ENCODE results near the gene CD302.
"Not testable (repeated sequence)": the region's sequence is repeated elsewhere in the genome, so short reads cannot be mapped to it uniquely, and the experiment has no call there.

CD302 gene

DNA sequence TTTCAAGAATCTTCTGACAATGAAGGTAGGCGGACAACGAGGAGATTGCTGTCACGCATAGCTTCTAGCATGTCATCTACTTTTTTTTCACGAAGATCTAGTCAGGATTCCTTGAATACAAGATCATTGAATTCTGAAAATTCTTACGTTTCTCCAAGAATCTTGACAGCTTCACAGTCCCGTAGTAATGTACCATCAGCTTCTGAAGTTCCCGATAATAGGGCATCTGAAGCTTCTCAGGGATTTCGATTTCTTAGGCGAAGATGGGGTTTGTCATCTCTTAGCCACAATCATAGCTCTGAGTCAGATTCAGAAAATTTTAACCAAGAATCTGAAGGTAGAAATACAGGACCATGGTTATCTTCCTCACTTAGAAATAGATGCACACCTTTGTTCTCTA is 49.9 kb downstream of the CD302 start:
- DNase-seq (ENCODE audit: low read depth), result no peak

DNA sequence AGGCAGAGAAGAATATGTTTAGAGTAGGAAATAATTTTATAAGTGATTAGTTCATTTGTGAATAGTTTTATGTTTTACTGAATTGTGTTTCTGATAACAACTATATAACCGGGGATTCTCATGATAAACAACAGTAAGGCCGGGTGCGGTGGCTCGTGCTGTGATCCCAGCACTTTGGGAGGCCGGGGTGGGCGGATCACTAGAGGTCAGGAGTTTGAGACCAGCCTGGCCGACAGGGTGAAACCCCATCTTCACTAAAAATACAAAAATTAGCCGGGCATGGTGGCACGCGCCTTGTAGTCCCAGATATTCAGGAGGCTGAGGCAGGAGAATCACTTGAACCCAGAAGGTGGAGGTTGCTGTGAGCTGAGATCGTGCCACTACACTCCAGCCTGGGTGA is 52.8 kb downstream of the CD302 start:
- not testable (repeated sequence) for DNase-seq (ENCODE audit: low read depth)

DNA sequence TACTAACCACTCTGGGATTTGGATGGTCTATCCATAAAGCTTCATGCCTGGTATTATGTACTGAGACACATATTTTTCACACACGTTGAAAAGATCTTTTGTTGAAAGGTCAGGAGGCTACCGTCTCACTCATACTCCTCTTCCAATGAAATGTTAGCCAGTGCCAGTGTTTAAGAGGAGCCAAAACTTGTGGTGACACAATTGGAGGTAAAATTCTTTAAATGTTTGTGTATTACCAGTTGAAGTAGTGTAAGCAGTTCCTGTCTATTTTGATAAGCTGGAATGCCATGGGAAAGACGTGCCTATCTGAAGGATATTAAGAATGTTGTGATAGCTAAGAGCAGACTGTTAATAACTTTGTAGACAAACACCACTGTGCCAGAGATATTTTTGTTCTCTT is 53.6 kb downstream of the CD302 start:
- no peak for DNase-seq (ENCODE audit: low read depth)

DNA sequence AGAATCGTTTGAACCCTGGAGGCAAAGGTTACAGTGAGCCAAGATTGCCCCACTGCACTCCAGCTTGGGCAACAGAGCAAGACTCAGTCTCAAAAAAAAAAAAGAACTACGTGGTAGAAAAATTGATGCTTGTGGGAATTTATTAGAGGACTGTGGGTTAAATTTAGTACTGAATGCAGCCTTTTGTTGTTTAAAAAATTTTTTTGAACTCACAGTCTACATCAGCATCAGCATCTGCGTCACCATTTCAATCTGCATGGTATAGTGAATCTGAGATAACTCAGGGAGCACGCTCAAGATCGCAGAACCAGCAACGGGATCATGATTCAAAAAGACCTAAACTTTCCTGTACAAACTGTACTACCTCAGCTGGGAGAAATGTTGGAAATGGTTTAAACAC is 55.2 kb downstream of the CD302 start:
- DNase-seq (ENCODE audit: low read depth), result no peak

DNA sequence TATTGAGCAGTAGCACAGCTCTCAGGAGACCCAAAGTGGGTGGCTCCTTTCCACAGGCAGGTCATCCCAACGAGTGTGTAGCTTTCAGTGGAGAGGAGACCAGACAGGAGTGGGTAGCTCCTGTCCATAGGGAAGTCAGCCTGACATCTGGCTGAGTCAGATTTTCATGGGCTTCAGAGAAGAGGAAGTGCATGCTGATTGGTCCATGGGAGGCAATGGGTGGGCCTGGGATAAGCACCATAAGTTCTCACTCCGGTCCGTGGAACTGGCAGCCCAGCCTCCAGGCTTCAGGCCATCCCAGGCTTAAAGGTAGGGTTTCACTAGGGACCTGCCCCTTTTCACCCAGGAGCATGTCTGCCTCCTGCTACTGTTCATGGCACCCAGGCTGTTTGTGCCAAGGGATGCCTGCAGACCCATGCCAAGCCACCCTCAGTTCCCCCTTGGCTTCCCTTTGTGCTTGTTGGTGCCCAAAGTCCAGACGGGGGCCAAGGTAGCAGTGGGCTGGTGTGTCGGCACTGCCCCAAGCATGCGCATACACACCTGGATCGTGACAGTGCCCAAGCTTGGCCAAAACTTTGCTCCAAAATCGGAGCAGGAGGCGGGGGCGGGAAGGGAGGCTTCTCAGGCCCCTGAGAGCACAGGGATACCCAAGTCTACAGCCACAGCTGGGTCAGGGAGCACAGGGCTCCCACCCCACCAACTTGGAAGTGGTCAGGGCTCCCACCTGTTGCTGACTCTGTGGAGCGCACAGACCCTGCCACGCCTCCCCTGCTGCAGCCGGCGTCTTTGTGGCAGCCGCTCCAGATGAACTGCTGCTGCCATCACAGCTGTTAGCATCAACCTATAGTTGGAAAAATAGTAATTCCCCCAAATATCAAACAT is 59.3 kb downstream of the CD302 start:
- DNase-seq (ENCODE audit: low read depth), result no peak

DNA sequence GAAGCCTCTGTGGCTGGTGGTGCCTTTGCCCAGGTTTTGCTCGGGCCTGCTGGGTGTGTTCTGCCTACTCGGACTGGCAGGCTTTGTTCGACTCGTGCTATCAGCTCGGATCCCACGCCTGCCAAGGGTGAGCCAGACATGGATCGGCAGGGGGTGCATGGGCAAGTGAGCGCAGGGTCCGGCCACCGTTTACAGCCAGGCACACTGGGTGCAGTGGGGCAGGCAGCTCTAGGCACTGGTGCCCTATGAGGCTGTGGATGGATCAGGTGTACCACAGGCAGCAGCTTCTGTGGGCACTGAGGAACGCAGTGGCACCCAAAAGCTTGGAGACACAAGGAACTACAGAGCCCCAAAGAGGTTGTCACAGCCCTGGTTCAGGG is 60.1 kb downstream of the CD302 start:
- no peak for DNase-seq (ENCODE audit: low read depth)

DNA sequence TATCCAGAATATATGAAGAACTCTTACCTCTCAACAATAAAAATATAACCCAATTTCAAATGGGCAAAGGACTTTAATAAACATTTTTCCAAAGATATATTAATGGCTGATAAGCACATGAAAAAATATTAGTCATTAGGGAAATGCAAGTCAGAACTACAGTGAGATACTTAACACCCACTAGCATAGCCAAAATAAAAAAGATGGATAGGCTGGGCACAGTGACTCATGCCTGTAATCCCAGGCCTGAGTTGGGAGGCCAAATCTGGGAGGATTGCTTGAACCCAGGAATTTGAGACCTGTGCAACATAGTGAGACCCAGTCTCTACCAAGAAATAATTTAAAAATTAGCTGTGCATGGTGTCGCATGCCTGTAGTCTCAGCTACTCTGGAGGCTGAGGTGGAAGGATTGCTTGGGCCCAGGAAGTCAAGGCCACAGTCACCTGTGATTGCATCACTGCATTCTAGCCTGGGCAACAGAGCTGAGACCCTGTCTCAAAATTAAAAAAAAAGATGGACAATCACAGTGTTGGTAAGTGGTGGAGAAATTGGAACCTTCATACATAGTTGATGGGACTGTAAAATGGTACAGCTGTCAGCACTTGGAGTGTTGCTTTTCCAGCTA is 60.6 kb downstream of the CD302 start:
- no peak for DNase-seq (ENCODE audit: low read depth)

DNA sequence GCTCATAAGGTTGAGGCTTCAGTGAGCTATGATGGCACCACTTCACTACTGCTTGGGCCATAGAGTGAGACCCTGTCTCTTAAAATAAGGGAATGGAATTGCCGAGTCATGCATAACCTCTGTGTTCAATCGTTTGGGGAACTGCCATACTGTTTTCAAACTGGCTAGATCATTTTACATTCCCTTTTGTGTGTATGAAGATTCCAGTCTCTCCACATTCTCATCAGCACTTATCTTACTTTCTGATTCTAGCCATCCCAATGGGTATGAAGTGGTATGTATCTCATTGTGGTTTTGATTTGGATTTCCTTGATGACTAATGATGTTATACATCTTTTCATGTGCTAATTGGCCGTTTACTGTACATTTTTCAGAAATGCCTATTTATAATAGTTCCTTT is 62.0 kb downstream of the CD302 start:
- peak; percentile 32 for DNase-seq (ENCODE audit: low read depth)

DNA sequence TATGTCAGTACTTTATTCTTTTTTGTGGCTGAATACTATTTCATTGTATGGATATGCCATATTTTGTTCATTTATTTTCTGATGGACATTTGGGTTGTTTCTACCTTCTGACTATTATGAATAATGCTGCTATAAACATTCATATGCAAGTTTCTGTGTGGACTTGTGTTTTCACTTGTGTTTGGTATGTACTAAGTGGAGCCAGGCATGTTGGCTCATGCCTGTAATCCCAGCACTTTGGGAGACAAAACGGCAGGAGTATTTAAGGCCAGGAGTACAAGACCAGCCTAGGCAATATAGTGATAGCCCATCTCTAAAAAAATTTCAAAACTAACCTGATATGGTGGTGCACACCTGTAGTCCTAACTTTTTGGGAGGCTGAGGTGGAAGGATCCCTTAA is 62.4 kb downstream of the CD302 start:
- no peak for DNase-seq (ENCODE audit: low read depth)

DNA sequence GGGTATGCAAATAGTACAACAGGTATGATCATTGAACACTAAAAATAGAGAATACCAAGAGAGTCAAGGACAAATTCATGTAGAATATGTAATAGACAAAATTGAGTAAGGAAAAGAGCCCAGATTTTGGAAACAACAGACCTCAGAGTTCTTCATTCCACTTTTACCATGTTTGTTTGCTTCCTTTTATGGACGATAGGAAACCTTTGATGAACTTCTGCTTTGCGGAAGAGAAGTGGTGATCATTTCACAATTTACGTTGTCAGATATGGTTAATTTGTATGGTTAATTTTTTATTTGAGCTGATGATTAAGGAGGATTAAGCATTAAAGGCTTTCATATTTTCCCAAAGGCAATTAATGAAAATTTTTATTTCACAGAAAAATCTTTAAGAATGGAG is 69.4 kb downstream of the CD302 start:
- no peak for DNase-seq (ENCODE audit: low read depth)

DNA sequence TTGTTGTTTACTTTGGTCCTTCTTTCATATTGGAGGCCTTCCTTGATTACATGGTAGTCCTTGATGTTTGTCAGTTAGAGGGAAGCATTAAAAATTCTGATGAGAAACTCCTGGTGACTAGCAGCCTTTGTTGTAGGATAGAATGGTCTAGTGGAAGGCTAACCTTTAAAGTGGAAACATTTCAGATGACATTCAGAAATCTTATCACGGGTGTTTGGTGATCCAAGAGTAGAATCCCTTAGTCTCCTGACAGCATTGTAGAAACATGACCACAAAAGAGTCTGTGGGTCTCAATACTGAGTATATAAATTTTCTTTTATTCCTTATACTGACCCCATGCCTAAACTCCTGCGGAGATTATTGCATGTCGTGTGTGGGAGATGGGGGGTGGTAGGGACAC is 72.3 kb downstream of the CD302 start:
- no peak for DNase-seq (ENCODE audit: low read depth)

DNA sequence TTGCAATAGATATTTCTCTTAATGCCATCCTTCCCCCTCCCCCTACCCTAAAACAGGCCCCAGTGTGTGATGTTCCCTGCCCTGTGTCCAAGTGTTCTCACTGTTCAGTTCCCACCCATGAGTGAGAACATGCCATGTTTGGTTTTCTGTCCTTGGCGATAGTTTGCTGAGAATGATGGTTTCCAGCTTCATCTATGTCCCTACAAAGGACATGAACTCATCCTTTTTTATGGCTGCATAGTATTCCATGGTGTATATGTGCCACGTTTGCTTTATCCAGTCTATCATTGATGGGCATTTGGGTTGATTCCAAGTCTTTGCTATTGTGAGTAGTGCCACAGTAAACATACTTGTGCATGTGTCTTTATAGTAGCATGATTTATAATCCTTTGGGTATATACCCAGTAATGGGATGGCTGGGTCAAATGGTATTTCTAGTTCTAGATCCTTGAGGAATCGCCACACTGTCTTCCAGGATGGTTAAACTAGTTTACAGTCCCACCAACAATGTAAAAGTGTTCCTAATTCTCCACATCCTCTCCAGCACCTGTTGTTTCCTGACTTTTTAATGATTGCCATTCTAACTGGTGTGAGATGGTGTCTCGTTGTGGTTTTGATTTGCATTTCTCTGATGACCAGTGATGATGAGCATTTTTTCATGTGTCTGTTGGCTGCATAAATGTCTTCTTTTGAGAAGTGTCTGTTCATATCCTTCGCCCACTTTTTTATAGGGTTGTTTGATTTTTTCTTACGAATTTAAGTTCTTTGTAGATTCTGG is 73.0 kb downstream of the CD302 start:
- DNase-seq (ENCODE audit: low read depth), result not testable (repeated sequence)

DNA sequence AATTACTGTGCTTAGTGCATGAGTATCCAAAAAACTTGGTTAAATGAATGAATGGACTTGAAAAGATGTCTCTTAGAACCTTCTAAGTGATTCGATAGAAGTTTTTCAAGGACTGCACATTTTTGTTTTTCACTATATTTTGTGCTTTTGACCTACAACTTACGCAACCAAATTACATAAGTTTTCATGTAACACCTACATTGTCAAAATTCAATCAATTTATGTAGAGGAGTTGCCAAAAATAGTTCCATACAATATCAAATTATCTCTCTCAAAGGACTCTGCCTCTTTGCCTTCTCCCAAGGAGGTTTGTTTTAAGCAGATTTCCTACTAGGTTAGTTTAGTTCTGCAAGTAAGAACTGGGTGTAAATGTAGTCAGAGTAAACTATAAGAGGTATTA is 75.4 kb downstream of the CD302 start:
- no peak for DNase-seq (ENCODE audit: low read depth)

DNA sequence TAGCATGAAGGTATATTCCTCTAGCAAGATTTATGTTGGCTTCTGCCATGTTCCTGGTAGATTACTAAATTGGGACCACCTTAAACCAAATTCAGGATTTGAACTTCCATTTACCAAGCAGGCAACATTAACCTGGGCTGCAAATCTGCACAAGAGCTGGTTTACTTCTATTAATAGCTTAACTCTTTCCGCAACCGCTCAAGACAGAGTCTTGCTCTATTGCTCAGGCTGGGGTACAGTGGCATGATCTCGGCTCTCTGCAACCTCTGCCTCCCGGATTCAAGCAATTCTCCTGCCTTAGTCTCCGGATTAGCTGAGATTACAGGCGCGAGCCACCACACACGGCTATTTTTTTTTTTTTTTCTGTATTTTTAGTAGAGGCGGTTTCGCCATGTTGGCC is 77.3 kb downstream of the CD302 start:
- DNase-seq (ENCODE audit: low read depth), result no peak

All from HS-5 (cell line).